Keratinocyte (primary cell): ENCODE data around the gene C1orf74. TPM values are rescaled to one million over a fixed set of nuclear protein-coding genes. Genes with fewer than 3 reads are reported as not detected.
A peak's percentile ranks its signal among the peaks of the same experiment; 100 is the strongest.

ENCODE experiments used
- DNase-seq: peaks from one replicate; pipeline ENCODE4 v3.0.0-alpha.2; 2011; ENCODE audit warnings: low read depth, missing footprints, low spot score
- FAIRE-seq: peaks from 2 replicates; lab custom pipeline; 2011; peaks lifted over from hg19 to GRCh38; lab: Jason Lieb, UNC
- H2AFZ ChIP-seq: 2 replicates; pipeline ENCODE4 v1.6.0; 2012; ENCODE audit warnings: low read length, control low read depth, inconsistent platforms; ENCODE audit not compliant: control insufficient read depth
- H3K27ac ChIP-seq: 2 replicates; pipeline ENCODE4 v1.5.1; 2011; ENCODE audit warnings: low read length; ENCODE audit not compliant: control insufficient read depth, insufficient read depth
- H3K27me3 ChIP-seq: 3 replicates; pipeline ENCODE4 v1.6.0; 2011; ENCODE audit warnings: low read length; ENCODE audit not compliant: control insufficient read depth, insufficient read depth; ENCODE audit errors: extremely low read depth
- H3K36me3 ChIP-seq, 2 experiments: 2 replicates in 1 of 2; 3 replicates in 1 of 2; pipeline ENCODE4 v1.5.1; 2011; ENCODE audit warnings: low read length in 2 of 2, mild to moderate bottlenecking in 1 of 2; ENCODE audit not compliant: control insufficient read depth in 2 of 2, insufficient read depth in 2 of 2; ENCODE audit errors: extremely low read depth in 1 of 2
- H3K4me1 ChIP-seq: 3 replicates; pipeline ENCODE4 v1.5.1; 2011; ENCODE audit warnings: low read length; ENCODE audit not compliant: control insufficient read depth, insufficient read depth; ENCODE audit errors: extremely low read depth
- H3K4me2 ChIP-seq: 3 replicates; pipeline ENCODE4 v1.6.0; 2011; ENCODE audit warnings: low read depth, low read length; ENCODE audit not compliant: control insufficient read depth, insufficient read depth; ENCODE audit errors: extremely low read depth
- H3K4me3 ChIP-seq, 3 experiments: fragments of 200-600 bp in 1 of 3; sonication (generic) in 1 of 3; 2 replicates in 2 of 3; 3 replicates in 1 of 3; pipeline ENCODE4 v1.5.1; 2011 to 2016; ENCODE audit warnings: low read length in 3 of 3, mild to moderate bottlenecking in 3 of 3, control low read depth in 2 of 3, inconsistent platforms in 1 of 3, low read depth in 1 of 3, mixed read lengths in 1 of 3, mixed run types in 1 of 3, moderate library complexity in 1 of 3; ENCODE audit not compliant: control insufficient read depth in 2 of 3, insufficient read depth in 2 of 3; ENCODE audit errors: extremely low read depth in 1 of 3
- H3K79me2 ChIP-seq: 2 replicates; pipeline ENCODE4 v1.6.0; 2012; ENCODE audit warnings: low read length; ENCODE audit not compliant: control insufficient read depth, insufficient read depth
- H3K9ac ChIP-seq: 3 replicates; pipeline ENCODE4 v1.6.0; 2011; ENCODE audit warnings: low read length; ENCODE audit not compliant: control insufficient read depth, insufficient read depth; ENCODE audit errors: extremely low read depth
- H3K9me1 ChIP-seq: 3 replicates; pipeline ENCODE4 v1.6.0; 2011; ENCODE audit warnings: low read length; ENCODE audit not compliant: control insufficient read depth, insufficient read depth; ENCODE audit errors: extremely low read depth
- H3K9me3 ChIP-seq: 2 replicates; pipeline ENCODE4 v1.5.1; 2012; ENCODE audit warnings: low read depth, low read length; ENCODE audit not compliant: control insufficient read depth
- H4K20me1 ChIP-seq: 3 replicates; pipeline ENCODE4 v1.6.0; 2011; ENCODE audit warnings: low read length; ENCODE audit not compliant: control insufficient read depth, insufficient read depth; ENCODE audit errors: extremely low read depth
- EZH2 ChIP-seq: IDR thresholded peaks from one replicate; pipeline ENCODE4 v1.6.1; 2012; ENCODE audit warnings: inconsistent platforms, mild to moderate bottlenecking, low read length, moderate library complexity
- dilution Hi-C: fragments of 300-500 bp; cut with MboI; formaldehyde crosslinking; loops from one replicate; pipeline ENCODE4 v1.7.0; 2020; ENCODE audit warnings: low sequenced_read_pairs; ENCODE audit not compliant: extremely low pct_ligation_motif_present
- polyA minus RNA-seq, 3 experiments: library from RNA; depleted of rRNA, polyadenylated mRNA; stranded (reverse); fragments of >200 nt; gene quantifications; 1 replicate in 1 of 3; 2 replicates in 1 of 3; 3 replicates in 1 of 3; pipeline ENCODE4 v1.2.3, GENCODE V29; 2011
- polyA plus RNA-seq, 5 experiments: library from polyadenylated mRNA; depleted of rRNA in 3 of 5; stranded (reverse) in 3 of 5; stranded (forward) in 1 of 5; unstranded in 1 of 5; fragments of >200 nt; gene quantifications; 1 replicate in 1 of 5; 2 replicates in 3 of 5; 3 replicates in 1 of 5; pipeline versions ENCODE4 v1.2.1 to v1.2.3, GENCODE V29; 2011 to 2012; ENCODE audit warnings: missing spikeins in 2 of 5, low read depth in 1 of 5, low replicate concordance in 1 of 5
- TF ChIP-seq, protein P1 (sequence below), 3 experiments: IDR thresholded peaks in 1 of 3; conservative IDR thresholded peaks in 1 of 3; optimal IDR thresholded peaks in 1 of 3; 2 replicates in 2 of 3; 3 replicates in 1 of 3; pipeline versions ENCODE3 to v1.5.1; 2011; ENCODE audit warnings: low read length in 3 of 3, mild to moderate bottlenecking in 3 of 3, moderate library complexity in 2 of 3, control low read depth in 1 of 3, inconsistent platforms in 1 of 3; ENCODE audit not compliant: insufficient read depth in 2 of 3; ENCODE audit errors: extremely low read depth in 1 of 3

The C1orf74 gene
- polyA plus RNA-seq (48.0 to 65.6 TPM (median 58.1 TPM) in 3 replicates), polyA minus RNA-seq (43.4 to 157 TPM (median 123 TPM) in 3 replicates)
- polyA plus RNA-seq (2011; ENCODE audit: low read depth), result 13.4 TPM
- polyA plus RNA-seq (2011; cell fraction: cytosol; rRNA removed), result 37.2 and 60.6 TPM in 2 replicates
- polyA plus RNA-seq (2011; cell fraction: nucleus; rRNA removed), result 172 and 177 TPM in 2 replicates
- polyA plus RNA-seq (2012; ENCODE audit: low replicate concordance), result 29.2 and 42.2 TPM in 2 replicates
- polyA minus RNA-seq (2011; cell fraction: cytosol; rRNA and poly(A)+ RNA removed), result 35.1 TPM
- 215 and 523 TPM in 2 replicates for polyA minus RNA-seq (2011; cell fraction: nucleus; rRNA and poly(A)+ RNA removed)

DNA sequence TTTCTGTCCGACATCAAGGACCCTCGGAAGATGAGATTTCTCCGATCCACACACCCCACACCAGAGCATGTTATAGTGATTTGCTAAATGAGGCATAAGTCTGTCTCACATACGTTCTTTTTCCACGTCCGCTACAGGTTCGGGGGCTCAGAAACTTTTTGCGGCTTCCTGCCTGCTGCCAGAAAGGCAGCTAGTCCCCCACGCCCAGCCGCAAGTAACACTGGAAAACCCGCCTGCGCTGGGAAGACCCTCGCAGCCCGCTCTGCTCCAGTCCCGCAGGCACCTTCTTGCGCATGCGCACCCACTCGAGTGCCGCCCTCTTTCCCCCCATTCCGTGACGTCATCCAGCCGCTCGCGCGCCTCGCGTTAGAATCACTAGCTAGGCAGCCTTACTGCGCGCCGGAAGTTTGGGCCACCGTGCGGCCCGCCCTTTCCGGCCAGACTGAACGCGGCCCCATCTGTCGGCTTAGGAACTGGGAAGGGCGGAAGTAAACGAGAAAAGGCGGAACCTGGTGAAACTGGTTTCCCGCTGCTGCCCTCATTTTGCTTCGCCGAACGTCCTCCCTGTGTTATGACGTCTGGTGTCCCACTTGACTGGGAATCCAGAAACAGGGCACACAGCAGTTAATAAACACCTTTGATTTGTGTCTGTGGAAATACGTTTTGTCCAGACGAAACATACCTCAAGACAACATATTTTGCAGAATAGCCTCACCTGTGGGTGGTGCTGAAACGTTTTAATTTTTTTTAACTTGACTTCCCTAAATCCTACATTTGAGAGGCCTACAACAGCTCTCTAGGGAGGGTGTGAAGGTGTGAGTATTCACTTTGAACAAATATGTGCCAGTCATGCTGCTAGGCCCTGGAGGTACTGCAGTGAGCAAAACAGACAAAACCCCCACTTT, at the start of gene C1orf74:
TSS of gene C1orf74 (minus strand) at position 295 of the 905 bp plus-strand sequence. CDS start 925 bp downstream, outside the sequence.
- H3K4me2 ChIP-seq, result peak within 1 kb of the TSS; percentile 88
- peak within 1 kb of the TSS; percentile 78 for H3K27ac ChIP-seq
- peaks cover 2% of the 10 kb centered on the region for H3K9me1 ChIP-seq
- no peak for DNase-seq
- H3K27me3 ChIP-seq, result no peaks in the 10 kb centered on the region
- H2AFZ ChIP-seq, result no peak within 1 kb of the TSS
- peaks cover 35 to 44% of the 10 kb centered on the region in 2 experiments for H3K36me3 ChIP-seq
- H4K20me1 ChIP-seq, result peaks cover 14% of the 10 kb centered on the region
- dilution Hi-C loops, result no loop called here
- peaks cover 15% of the 10 kb centered on the region for H3K79me2 ChIP-seq
- H3K9ac ChIP-seq, result peak within 1 kb of the TSS; percentile 85
- TF ChIP-seq, protein P1, sequence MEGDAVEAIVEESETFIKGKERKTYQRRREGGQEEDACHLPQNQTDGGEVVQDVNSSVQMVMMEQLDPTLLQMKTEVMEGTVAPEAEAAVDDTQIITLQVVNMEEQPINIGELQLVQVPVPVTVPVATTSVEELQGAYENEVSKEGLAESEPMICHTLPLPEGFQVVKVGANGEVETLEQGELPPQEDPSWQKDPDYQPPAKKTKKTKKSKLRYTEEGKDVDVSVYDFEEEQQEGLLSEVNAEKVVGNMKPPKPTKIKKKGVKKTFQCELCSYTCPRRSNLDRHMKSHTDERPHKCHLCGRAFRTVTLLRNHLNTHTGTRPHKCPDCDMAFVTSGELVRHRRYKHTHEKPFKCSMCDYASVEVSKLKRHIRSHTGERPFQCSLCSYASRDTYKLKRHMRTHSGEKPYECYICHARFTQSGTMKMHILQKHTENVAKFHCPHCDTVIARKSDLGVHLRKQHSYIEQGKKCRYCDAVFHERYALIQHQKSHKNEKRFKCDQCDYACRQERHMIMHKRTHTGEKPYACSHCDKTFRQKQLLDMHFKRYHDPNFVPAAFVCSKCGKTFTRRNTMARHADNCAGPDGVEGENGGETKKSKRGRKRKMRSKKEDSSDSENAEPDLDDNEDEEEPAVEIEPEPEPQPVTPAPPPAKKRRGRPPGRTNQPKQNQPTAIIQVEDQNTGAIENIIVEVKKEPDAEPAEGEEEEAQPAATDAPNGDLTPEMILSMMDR (optimal IDR thresholded peaks at IDR 0.05 in 1 of 3, IDR thresholded peaks at IDR 0.05 in 1 of 3, conservative IDR thresholded peaks at IDR 0.05 in 1 of 3; ENCODE audit: extremely low read depth in 1 of 3, insufficient read depth in 2 of 3, low read length in 3 of 3), result no peak
- TF ChIP-seq EZH2, result no peak
- H3K9me3 ChIP-seq, result no peaks in the 10 kb centered on the region
- FAIRE-seq, result peak; percentile 77
- H3K4me1 ChIP-seq, result peaks cover 18% of the 10 kb centered on the region
- peak within 1 kb of the TSS; percentile 26 to 91 (median 49) for H3K4me3 ChIP-seq

DNA sequence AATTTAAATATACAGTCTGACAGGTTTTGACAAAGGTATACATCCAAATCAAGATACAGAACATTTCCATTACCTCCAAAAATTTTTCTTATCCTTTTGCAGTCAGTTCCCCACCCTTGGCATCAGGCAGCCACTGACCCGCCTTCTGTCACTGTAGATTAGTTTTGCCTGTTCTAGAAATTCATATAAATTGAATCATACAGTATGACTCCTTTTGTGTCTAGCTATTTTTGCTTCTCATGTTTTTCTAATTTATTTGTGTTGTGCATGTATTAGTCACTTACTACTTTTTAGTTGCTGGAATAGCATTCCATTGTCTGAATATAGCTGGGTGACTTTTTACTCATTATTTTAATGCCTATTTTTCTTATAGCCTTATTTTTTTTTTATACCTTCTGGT, 47.3 kb upstream of the C1orf74 start:
- no peak overlapping the region for H3K4me3 ChIP-seq
- TF ChIP-seq EZH2, result no peak
- TF ChIP-seq, protein P1 (optimal IDR thresholded peaks at IDR 0.05 in 1 of 3, IDR thresholded peaks at IDR 0.05 in 1 of 3, conservative IDR thresholded peaks at IDR 0.05 in 1 of 3; ENCODE audit: extremely low read depth in 1 of 3, insufficient read depth in 2 of 3, low read length in 3 of 3), result no peak
- H3K4me1 ChIP-seq, result peaks cover 19% of the 10 kb centered on the region
- no peaks in the 10 kb centered on the region for H4K20me1 ChIP-seq
- H3K9me3 ChIP-seq, result no peaks in the 10 kb centered on the region
- no peak overlapping the region for H3K27ac ChIP-seq
- peaks cover 12 to 34% of the 10 kb centered on the region in 2 experiments for H3K36me3 ChIP-seq
- no peaks in the 10 kb centered on the region for H3K27me3 ChIP-seq
- FAIRE-seq (no peak), DNase-seq (no peak)
- peaks cover 26% of the 10 kb centered on the region for H3K79me2 ChIP-seq
- no peaks in the 10 kb centered on the region for H3K9me1 ChIP-seq
- H3K4me2 ChIP-seq, result no peak overlapping the region
- H2AFZ ChIP-seq, result no peak overlapping the region
- H3K9ac ChIP-seq, result no peak overlapping the region
- dilution Hi-C loops, result loop anchor here (25.0 kb wide), 1 partner anchor 156 kb away; no protein-coding TSS in a partner anchor
